Measurements from ENCODE around the gene TBC1D5.
A peak's percentile ranks its signal among the peaks of the same experiment; 100 is the strongest.

The TBC1D5 gene

DNA sequence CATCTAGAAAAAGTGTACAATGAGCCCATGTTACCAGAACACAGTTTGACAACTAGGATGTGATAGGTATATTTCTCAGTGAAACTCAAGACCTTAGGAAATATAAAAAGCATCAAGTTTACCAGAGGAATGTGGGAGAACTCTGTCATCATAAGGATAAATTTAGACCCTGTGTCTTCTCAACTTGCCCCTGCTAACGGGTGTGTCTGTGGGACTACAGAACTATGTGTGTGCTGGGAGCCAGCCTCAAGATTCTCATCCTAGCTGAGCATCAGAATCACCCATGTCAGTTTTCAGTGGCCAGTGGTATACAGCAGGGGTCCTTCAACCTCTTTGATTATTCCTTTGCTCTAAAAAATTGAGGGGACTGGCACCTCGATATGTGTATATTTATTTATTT, 464.4 kb downstream of the TBC1D5 start:
- no peaks in the 10 kb centered on the region for H3K36me3 Mint-ChIP-seq (ENCODE audit: low read depth)
- no peak overlapping the region for H3K4me3 Mint-ChIP-seq
- DNase-seq = no peak
- no peaks in the 10 kb centered on the region for H3K9me3 Mint-ChIP-seq
- no peaks in the 10 kb centered on the region for H3K4me1 Mint-ChIP-seq (ENCODE audit: low read depth)
- H3K27me3 Mint-ChIP-seq = no peaks in the 10 kb centered on the region
- H3K27ac Mint-ChIP-seq = no peak overlapping the region

GRCh38 chr3:17266846-17267245, 475.6 kb downstream of the TBC1D5 start:
- no peaks in the 10 kb centered on the region for H3K27me3 Mint-ChIP-seq
- H3K36me3 Mint-ChIP-seq (ENCODE audit: low read depth) = no peaks in the 10 kb centered on the region

GRCh38 chr3:17261627-17262369, 480.6 kb downstream of the TBC1D5 start:
- DNase-seq = no peak
- no peaks in the 10 kb centered on the region for H3K9me3 Mint-ChIP-seq
- H3K36me3 Mint-ChIP-seq (ENCODE audit: low read depth) = no peaks in the 10 kb centered on the region
- no peak overlapping the region for H3K4me3 Mint-ChIP-seq
- no peaks in the 10 kb centered on the region for H3K27me3 Mint-ChIP-seq
- no peak overlapping the region for H3K27ac Mint-ChIP-seq
- H3K4me1 Mint-ChIP-seq (ENCODE audit: low read depth) = no peaks in the 10 kb centered on the region

More at GRCh38 chr3:17266846-17267245, 475.6 kb downstream of the TBC1D5 start:
- H3K9me3 Mint-ChIP-seq = no peaks in the 10 kb centered on the region
- no peak for DNase-seq
- H3K4me3 Mint-ChIP-seq = no peak overlapping the region
- H3K4me1 Mint-ChIP-seq (ENCODE audit: low read depth) = no peaks in the 10 kb centered on the region
- H3K27ac Mint-ChIP-seq = no peak overlapping the region

- H3K4me1 Mint-ChIP-seq (ENCODE audit: low read depth) = no peaks in the 10 kb centered on the region
- no peak overlapping the region for H3K4me3 Mint-ChIP-seq
- no peak for DNase-seq
- H3K27ac Mint-ChIP-seq = no peak overlapping the region
- no peaks in the 10 kb centered on the region for H3K36me3 Mint-ChIP-seq (ENCODE audit: low read depth)
- no peaks in the 10 kb centered on the region for H3K9me3 Mint-ChIP-seq
- H3K27me3 Mint-ChIP-seq = no peaks in the 10 kb centered on the region
Measured at GRCh38 chr3:17260257-17260656, 482.2 kb downstream of the TBC1D5 start.

DNA sequence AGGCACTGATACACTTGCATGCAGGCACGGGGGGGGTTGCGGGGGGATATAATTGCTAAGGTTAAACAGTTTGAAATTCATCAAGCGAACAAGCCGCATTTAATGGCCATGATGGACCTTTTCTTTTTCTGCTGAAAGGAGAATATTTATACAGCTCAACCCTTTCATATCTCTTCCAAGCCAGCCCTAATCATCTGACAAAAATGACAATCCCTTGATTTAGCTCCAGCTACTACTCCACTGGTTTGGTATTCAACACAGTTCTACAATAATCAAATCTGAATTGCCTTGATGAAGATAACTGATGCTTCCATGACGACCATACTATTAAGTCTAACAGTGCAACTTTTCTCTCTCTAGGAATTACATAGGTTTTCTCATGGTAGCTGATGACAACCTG, 482.7 kb downstream of the TBC1D5 start:
- Mint-ChIP-seq H3K4me1 (ENCODE audit: low read depth) (peaks cover under 1% of the 10 kb centered on the region), H3K9me3 (no peaks in the 10 kb centered on the region), H3K36me3 (ENCODE audit: low read depth) (peaks cover 1% of the 10 kb centered on the region), H3K27ac (no peak overlapping the region), H3K27me3 (no peaks in the 10 kb centered on the region), H3K4me3 (no peak overlapping the region)
- no peak for DNase-seq

DNA sequence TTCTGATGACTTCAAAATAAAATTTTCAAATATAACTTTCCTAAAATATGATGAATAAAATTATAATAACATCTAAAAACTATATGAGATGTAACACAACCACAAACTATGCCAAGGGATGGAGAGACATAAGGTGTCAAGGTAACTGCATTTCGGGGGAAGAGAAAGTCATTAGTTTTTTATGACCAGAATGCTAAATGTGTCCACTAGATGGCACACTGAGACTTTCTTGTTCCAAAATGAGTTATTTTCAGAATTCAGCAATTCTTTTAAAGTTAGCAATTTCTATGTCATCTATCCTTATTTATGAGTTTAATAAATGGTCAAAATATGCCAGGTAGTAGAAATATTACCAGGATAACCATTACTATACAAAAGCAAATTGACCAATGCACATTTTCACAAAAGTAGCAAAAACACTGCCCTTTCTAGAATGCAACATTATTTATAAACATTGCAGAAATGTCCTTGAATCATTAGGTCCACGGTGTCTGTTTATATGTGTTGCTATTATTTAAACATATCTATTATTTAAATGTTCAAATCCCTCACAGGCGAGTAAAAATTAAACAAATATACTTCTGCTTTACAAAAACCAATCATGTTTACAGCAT, 483.5 kb downstream of the TBC1D5 start:
- H3K4me1 Mint-ChIP-seq (ENCODE audit: low read depth) = peaks cover 2% of the 10 kb centered on the region
- no peak overlapping the region for H3K27ac Mint-ChIP-seq
- H3K4me3 Mint-ChIP-seq = no peak overlapping the region
- no peak for DNase-seq
- H3K36me3 Mint-ChIP-seq (ENCODE audit: low read depth) = peaks cover 3% of the 10 kb centered on the region
- H3K9me3 Mint-ChIP-seq = no peaks in the 10 kb centered on the region
- H3K27me3 Mint-ChIP-seq = no peaks in the 10 kb centered on the region

GRCh38 chr3:17257269-17257668, 485.2 kb downstream of the TBC1D5 start:
- DNase-seq = no peak
- Mint-ChIP-seq H3K36me3 (ENCODE audit: low read depth) (peaks cover 3% of the 10 kb centered on the region), H3K27me3 (no peaks in the 10 kb centered on the region), H3K4me3 (no peak overlapping the region), H3K27ac (no peak overlapping the region), H3K4me1 (ENCODE audit: low read depth) (peaks cover 2% of the 10 kb centered on the region), H3K9me3 (no peaks in the 10 kb centered on the region)

DNA sequence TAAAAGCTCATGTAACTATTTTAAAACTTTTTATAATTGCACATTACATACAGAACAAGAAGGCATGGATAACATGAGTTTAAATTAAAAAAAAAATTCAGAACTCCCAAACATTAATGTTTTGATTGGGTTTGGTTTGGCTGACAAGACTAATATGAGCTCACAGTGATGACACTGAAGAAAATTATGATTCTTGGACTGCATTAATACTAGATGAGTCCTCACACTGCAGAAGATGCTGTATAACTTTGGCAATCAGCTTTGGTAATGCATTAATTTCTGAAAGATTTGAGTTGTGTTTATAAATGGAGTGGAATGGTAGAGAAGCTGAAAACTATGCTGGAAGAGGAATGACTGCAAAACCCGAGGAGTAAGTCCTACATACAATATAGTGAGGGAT, 498.8 kb downstream of the TBC1D5 start:
- H3K4me3 Mint-ChIP-seq = no peak overlapping the region
- peaks cover 2% of the 10 kb centered on the region for H3K36me3 Mint-ChIP-seq (ENCODE audit: low read depth)
- no peaks in the 10 kb centered on the region for H3K4me1 Mint-ChIP-seq (ENCODE audit: low read depth)
- no peaks in the 10 kb centered on the region for H3K9me3 Mint-ChIP-seq
- no peak for DNase-seq
- H3K27ac Mint-ChIP-seq = no peak overlapping the region
- no peaks in the 10 kb centered on the region for H3K27me3 Mint-ChIP-seq

DNA sequence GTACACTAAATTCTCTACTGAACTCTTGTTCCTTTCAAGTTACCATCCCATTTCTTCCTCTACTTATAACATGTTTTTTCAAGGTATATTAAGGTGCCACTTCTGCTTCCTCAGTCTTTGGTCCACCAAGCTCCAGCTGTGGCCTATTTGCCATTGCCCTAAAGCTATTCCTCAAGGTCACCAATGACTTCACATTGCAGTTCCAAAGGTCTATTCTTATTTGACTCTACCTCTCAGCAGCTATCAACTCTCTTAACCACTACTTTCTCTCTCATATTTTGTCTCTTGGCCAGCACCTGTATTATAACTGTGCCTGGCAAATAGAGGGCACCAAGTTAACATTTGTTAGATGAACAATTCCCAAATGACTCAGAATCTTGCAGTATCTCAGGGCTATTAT, 503.0 kb downstream of the TBC1D5 start:
- Mint-ChIP-seq H3K36me3 (ENCODE audit: low read depth) (peaks cover 5% of the 10 kb centered on the region), H3K4me1 (ENCODE audit: low read depth) (peaks cover 14% of the 10 kb centered on the region), H3K27ac (no peak overlapping the region), H3K9me3 (no peaks in the 10 kb centered on the region), H3K27me3 (no peaks in the 10 kb centered on the region), H3K4me3 (no peak overlapping the region)
- no peak for DNase-seq

DNA sequence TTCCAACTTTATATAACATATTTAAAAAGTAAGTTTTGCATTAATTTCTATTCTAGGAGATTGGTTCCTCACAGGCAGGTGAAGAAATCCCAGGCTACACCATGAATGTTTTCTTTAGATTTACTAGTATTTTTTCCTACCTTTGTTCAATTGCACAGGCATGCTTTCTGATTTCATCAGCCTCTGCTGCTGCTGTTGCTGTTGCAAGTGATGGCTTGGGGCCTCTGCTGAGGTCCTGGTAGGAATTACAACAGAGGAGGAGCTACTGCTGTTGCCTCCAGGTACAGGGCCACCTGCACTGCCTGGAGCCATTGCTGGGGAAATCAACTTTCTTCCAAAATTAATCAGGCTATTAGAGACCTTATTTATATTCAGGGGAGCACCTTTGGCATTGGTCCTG, 504.4 kb downstream of the TBC1D5 start:
- Mint-ChIP-seq H3K9me3 (no peaks in the 10 kb centered on the region), H3K27me3 (no peaks in the 10 kb centered on the region), H3K4me3 (no peak overlapping the region), H3K27ac (no peak overlapping the region), H3K36me3 (ENCODE audit: low read depth) (peaks cover 5% of the 10 kb centered on the region), H3K4me1 (ENCODE audit: low read depth) (peaks cover 25% of the 10 kb centered on the region)
- no peak for DNase-seq

DNA sequence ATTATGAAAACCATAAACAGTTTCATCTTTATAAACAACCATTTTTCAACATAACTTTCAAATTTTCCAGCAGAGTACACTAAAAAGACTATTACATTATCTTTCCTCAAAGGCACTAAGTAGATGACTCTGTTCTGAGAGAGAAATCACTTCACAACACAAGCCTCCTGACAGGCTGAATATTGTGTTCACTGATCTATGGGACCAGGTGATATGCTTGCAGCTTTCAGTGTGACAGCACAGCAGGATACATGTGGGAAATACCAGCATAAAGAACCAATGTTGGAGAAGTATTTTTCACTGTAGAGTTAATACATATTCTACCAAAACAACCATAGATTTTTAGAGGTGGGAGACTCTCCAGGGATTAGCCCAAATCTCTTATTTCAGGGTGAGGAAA, 507.1 kb downstream of the TBC1D5 start:
- Mint-ChIP-seq H3K27ac (peak overlapping the region; percentile 5), H3K4me3 (no peak overlapping the region), H3K27me3 (no peaks in the 10 kb centered on the region), H3K4me1 (ENCODE audit: low read depth) (peaks cover 28% of the 10 kb centered on the region), H3K36me3 (ENCODE audit: low read depth) (peaks cover 5% of the 10 kb centered on the region), H3K9me3 (no peaks in the 10 kb centered on the region)
- no peak for DNase-seq

DNA sequence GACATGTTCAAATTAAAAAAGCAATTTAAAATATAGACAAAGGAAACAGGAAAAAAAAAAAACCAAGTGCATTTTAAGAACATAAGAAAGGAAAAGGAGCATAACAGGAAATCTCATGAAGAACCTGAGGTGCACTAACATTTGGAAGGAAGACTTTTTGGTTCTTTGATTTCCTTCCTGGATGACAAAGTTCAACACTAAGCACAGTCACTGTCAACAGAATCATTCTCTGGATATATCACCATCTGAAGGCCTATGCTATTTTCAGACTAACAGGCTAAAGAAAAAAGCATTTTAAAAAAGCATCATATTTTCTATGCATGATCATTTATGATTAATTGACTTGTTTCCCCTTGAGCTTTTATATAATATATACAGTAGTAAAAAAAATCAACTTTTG, 508.0 kb downstream of the TBC1D5 start:
- Mint-ChIP-seq H3K4me3 (no peak overlapping the region), H3K27ac (peak overlapping the region; percentile 4), H3K4me1 (ENCODE audit: low read depth) (peaks cover 28% of the 10 kb centered on the region), H3K9me3 (no peaks in the 10 kb centered on the region), H3K27me3 (no peaks in the 10 kb centered on the region), H3K36me3 (ENCODE audit: low read depth) (peaks cover 5% of the 10 kb centered on the region)
- no peak for DNase-seq

GRCh38 chr3:17233398-17233800, 509.0 kb downstream of the TBC1D5 start:
- no peak for DNase-seq
- H3K36me3 Mint-ChIP-seq (ENCODE audit: low read depth) = peaks cover 5% of the 10 kb centered on the region
- no peak overlapping the region for H3K27ac Mint-ChIP-seq
- no peaks in the 10 kb centered on the region for H3K27me3 Mint-ChIP-seq
- peaks cover 28% of the 10 kb centered on the region for H3K4me1 Mint-ChIP-seq (ENCODE audit: low read depth)
- no peaks in the 10 kb centered on the region for H3K9me3 Mint-ChIP-seq
- no peak overlapping the region for H3K4me3 Mint-ChIP-seq

DNA sequence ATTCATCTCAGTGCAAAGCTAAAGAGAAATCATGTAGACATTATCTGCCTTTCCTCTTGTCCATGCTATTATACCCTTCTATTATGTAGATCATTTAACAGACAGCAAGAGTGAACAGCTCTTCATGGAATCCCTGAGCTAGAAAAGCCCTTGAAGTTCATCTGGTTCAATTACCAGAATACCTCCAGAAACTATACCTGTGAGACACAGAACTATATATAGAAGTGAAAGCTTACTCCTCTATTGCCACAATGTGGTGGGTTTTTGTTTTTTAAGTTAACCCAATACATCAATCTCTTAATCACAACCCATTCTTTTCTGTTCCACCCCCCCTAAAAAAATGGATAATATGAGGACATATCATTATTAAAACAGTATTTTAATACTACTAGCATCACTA, 510.0 kb downstream of the TBC1D5 start:
- Mint-ChIP-seq H3K4me1 (ENCODE audit: low read depth) (peaks cover 28% of the 10 kb centered on the region), H3K27ac (no peak overlapping the region), H3K4me3 (no peak overlapping the region), H3K36me3 (ENCODE audit: low read depth) (peaks cover 4% of the 10 kb centered on the region), H3K9me3 (no peaks in the 10 kb centered on the region), H3K27me3 (no peaks in the 10 kb centered on the region)
- DNase-seq = no peak

DNA sequence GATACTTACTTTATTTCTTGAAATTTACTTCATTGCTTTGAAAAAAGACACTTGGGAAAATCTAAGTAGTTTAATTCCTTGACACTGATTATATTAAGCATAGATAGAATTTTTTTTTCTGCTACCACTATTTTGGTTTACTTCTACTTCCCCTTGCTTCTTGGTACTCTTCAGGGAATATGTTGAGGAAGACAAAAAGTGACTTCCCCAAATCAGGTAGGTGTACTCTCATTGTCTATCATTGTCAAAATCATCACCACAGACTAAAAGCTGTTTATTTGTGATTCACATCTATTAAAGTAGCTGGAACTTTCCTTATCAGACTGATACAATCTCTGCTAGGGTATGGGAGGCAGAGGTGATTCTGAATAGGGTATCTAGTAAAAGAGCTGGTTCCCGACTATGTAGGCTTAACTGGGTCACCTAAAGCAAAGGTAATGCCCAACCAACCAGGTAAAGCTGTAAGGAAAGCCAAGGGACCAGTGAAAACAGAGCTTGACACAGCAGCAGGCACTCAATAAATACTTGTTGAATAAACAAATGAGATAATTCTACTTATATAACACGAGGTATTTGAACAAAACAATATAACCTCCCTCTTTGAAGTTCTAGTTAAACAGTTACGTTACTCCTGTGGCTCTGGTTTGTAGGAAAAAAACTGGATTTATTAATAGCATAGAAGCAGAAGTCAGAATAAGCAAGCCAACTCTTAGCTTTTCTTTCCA, 510.7 kb downstream of the TBC1D5 start:
- no peaks in the 10 kb centered on the region for H3K27me3 Mint-ChIP-seq
- no peak for DNase-seq
- no peak overlapping the region for H3K27ac Mint-ChIP-seq
- H3K4me1 Mint-ChIP-seq (ENCODE audit: low read depth) = peaks cover 28% of the 10 kb centered on the region
- no peak overlapping the region for H3K4me3 Mint-ChIP-seq
- no peaks in the 10 kb centered on the region for H3K36me3 Mint-ChIP-seq (ENCODE audit: low read depth)
- no peaks in the 10 kb centered on the region for H3K9me3 Mint-ChIP-seq
